ENCODE results near the gene CACNA2D3. TPM values are rescaled to one million over a fixed set of nuclear protein-coding genes. Genes with fewer than 3 reads are reported as not detected.

The CACNA2D3 gene
- total RNA-seq, 1 donor from 2014 or later = not detected

DNA sequence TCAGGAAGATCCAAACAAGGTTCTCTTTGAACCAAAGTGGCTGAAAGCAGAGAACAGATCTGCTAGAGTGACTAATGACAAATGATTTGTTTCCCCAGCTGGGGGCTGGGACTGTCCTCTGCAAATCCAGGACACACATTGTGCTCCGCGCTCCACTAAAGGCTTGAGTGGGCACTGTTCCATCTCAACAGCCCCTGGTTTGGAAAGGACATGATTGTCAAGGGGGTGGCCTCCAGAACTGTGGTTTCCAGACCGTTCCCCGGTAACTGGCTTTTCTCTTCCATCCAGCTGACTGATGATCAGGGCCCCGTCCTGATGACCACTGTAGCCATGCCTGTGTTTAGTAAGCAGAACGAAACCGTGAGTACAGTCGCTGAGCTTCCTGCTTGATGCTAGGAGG is 714.5 kb downstream of the CACNA2D3 start:
- Histone ChIP-seq H3K36me3 (no peaks in the 10 kb centered on the region), H3K4me3 (no peak overlapping the region), H4K20me1 (ENCODE audit: low read depth) (no peaks in the 10 kb centered on the region), H3F3A (ENCODE audit: low read depth) (no peaks in the 10 kb centered on the region), H3K27ac (no peak overlapping the region), H3K27me3 (no peaks in the 10 kb centered on the region), H2AFZ (replicated peaks) (no peak overlapping the region), H3K79me2 (ENCODE audit: low read depth) (no peaks in the 10 kb centered on the region), H3K4me2 (no peak overlapping the region), H3K9me3 (ENCODE audit: low read depth) (no peaks in the 10 kb centered on the region), H3K9ac (no peak overlapping the region), H3K4me1 (no peaks in the 10 kb centered on the region)
- no peak overlapping the region for H3K4me3 Mint-ChIP-seq
- peaks cover 3% of the 10 kb centered on the region for H3K27me3 Mint-ChIP-seq (ENCODE audit: insufficient read depth, low read depth)
- DNase-seq (ENCODE audit: low spot score) = no peak
- H3K27ac Mint-ChIP-seq = peak overlapping the region; percentile 33
- TF ChIP-seq EZH2phosphoT487 (IDR thresholded peaks at IDR 0.05) = no peak
- TF ChIP-seq EZH2 (IDR thresholded peaks at IDR 0.05) = no peak
- TF ChIP-seq, protein P1, sequence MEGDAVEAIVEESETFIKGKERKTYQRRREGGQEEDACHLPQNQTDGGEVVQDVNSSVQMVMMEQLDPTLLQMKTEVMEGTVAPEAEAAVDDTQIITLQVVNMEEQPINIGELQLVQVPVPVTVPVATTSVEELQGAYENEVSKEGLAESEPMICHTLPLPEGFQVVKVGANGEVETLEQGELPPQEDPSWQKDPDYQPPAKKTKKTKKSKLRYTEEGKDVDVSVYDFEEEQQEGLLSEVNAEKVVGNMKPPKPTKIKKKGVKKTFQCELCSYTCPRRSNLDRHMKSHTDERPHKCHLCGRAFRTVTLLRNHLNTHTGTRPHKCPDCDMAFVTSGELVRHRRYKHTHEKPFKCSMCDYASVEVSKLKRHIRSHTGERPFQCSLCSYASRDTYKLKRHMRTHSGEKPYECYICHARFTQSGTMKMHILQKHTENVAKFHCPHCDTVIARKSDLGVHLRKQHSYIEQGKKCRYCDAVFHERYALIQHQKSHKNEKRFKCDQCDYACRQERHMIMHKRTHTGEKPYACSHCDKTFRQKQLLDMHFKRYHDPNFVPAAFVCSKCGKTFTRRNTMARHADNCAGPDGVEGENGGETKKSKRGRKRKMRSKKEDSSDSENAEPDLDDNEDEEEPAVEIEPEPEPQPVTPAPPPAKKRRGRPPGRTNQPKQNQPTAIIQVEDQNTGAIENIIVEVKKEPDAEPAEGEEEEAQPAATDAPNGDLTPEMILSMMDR (IDR thresholded peaks at IDR 0.05) = no peak
- no peaks in the 10 kb centered on the region for H3K36me3 Mint-ChIP-seq
- H3K9me3 Mint-ChIP-seq = peaks cover 12% of the 10 kb centered on the region
- peaks cover 13% of the 10 kb centered on the region for H3K4me1 Mint-ChIP-seq

DNA sequence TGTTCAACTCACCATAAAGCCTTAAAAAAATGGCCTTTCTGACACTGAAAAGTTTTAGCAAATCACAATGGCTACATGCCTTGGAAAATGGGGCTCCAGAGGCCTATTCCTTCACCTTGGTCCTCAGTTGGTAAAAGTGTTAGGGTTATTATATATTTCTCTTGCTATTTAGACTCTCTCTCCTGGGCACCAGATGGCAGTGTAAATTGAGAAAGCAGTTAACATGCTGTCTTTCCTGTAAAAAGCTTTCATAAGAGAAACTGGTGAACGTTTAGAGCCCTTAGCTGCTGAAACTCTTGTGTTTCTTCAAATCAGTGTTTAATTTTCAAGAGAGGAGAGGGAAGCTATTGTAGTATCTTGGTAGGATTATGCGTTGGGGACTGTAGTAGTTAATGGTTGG is 715.6 kb downstream of the CACNA2D3 start:
- no peak overlapping the region for H3K27ac Mint-ChIP-seq
- peaks cover 3% of the 10 kb centered on the region for H3K27me3 Mint-ChIP-seq (ENCODE audit: insufficient read depth, low read depth)
- H4K20me1 ChIP-seq (ENCODE audit: low read depth) = no peaks in the 10 kb centered on the region
- peaks cover 13% of the 10 kb centered on the region for H3K4me1 Mint-ChIP-seq
- H3F3A ChIP-seq (ENCODE audit: low read depth) = no peaks in the 10 kb centered on the region
- no peak overlapping the region for H3K27ac ChIP-seq
- no peaks in the 10 kb centered on the region for H3K36me3 Mint-ChIP-seq
- no peaks in the 10 kb centered on the region for H3K79me2 ChIP-seq (ENCODE audit: low read depth)
- H2AFZ ChIP-seq (replicated peaks) = no peak overlapping the region
- H3K9ac ChIP-seq = no peak overlapping the region
- DNase-seq (ENCODE audit: low spot score) = no peak
- H3K4me1 ChIP-seq = no peaks in the 10 kb centered on the region
- H3K4me3 Mint-ChIP-seq = no peak overlapping the region
- H3K36me3 ChIP-seq = no peaks in the 10 kb centered on the region
- no peak for TF ChIP-seq EZH2phosphoT487 (IDR thresholded peaks at IDR 0.05)
- peaks cover 7% of the 10 kb centered on the region for H3K9me3 Mint-ChIP-seq
- no peak overlapping the region for H3K4me2 ChIP-seq
- no peak overlapping the region for H3K4me3 ChIP-seq
- no peaks in the 10 kb centered on the region for H3K9me3 ChIP-seq (ENCODE audit: low read depth)
- no peaks in the 10 kb centered on the region for H3K27me3 ChIP-seq

DNA sequence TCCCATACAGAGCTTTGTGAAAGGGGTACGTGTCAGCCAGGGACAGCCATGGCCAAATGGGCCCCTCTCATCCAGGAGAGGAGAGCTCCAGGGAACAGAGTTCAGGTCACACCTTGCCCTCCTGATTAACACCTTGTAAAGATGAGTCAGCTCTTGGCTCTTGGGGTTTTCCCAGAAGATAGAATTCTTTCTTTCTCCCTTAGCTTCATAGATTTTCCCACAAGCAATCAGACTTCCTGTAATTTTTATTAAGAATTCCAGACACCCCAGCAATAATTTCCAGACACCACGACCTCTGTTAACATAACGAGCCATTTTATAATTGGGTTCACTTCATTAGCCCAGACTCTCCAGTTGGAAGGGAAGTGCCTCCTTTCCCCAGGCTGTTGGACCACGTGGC is 719.1 kb downstream of the CACNA2D3 start:
- peaks cover 45% of the 10 kb centered on the region for H3K4me1 Mint-ChIP-seq
- no peak for DNase-seq (ENCODE audit: low spot score)

DNA sequence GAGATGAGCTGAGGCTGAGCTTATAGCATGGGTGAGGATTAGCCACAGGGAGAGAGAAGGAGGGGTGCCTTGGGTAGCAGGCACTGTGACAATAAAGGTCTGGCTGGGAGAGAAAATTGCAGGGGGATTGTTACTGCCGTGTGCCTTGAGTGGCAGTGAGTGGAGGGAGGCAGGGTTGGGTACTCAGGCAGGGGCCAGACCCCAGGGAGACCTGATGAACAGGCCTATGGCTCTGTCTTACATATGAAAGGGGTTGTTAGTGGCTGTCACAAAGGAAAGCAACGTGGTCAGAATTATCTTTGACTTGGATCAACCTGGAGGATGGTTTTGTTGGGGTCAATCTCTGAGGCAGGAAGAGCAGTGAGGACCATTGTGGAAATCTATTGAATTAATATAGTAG is 721.0 kb downstream of the CACNA2D3 start:
- H3K9me3 Mint-ChIP-seq = peaks cover 3% of the 10 kb centered on the region
- peaks cover 38% of the 10 kb centered on the region for H3K4me1 Mint-ChIP-seq
- Histone ChIP-seq H3K36me3 (no peaks in the 10 kb centered on the region), H4K20me1 (ENCODE audit: low read depth) (no peaks in the 10 kb centered on the region), H3K9ac (no peak overlapping the region), H3K9me3 (ENCODE audit: low read depth) (no peaks in the 10 kb centered on the region), H2AFZ (replicated peaks) (no peak overlapping the region), H3K4me2 (no peak overlapping the region), H3K4me1 (no peaks in the 10 kb centered on the region), H3K4me3 (no peak overlapping the region), H3K27ac (no peak overlapping the region), H3F3A (ENCODE audit: low read depth) (no peaks in the 10 kb centered on the region), H3K79me2 (ENCODE audit: low read depth) (no peaks in the 10 kb centered on the region), H3K27me3 (no peaks in the 10 kb centered on the region)
- TF ChIP-seq EZH2 (IDR thresholded peaks at IDR 0.05) (no peak), EZH2phosphoT487 (IDR thresholded peaks at IDR 0.05) (no peak)
- TF ChIP-seq, protein P1 (IDR thresholded peaks at IDR 0.05) = no peak
- DNase-seq (ENCODE audit: low spot score) = no peak
- H3K27ac Mint-ChIP-seq = peak overlapping the region; percentile 24
- no peak overlapping the region for H3K4me3 Mint-ChIP-seq
- peaks cover 3% of the 10 kb centered on the region for H3K27me3 Mint-ChIP-seq (ENCODE audit: insufficient read depth, low read depth)
- no peaks in the 10 kb centered on the region for H3K36me3 Mint-ChIP-seq

More for the DNA sequence above, 719.1 kb downstream of the CACNA2D3 start:
- TF ChIP-seq EZH2phosphoT487 (IDR thresholded peaks at IDR 0.05) (no peak), EZH2 (IDR thresholded peaks at IDR 0.05) (no peak)
- TF ChIP-seq, protein P1 (IDR thresholded peaks at IDR 0.05) = no peak
- no peak overlapping the region for H3K27ac Mint-ChIP-seq
- Histone ChIP-seq H3K9me3 (ENCODE audit: low read depth) (no peaks in the 10 kb centered on the region), H3K27ac (no peak overlapping the region), H3K4me1 (no peaks in the 10 kb centered on the region), H3K4me3 (no peak overlapping the region), H3K36me3 (no peaks in the 10 kb centered on the region), H3K27me3 (no peaks in the 10 kb centered on the region), H2AFZ (replicated peaks) (no peak overlapping the region), H3K9ac (no peak overlapping the region), H3F3A (ENCODE audit: low read depth) (no peaks in the 10 kb centered on the region), H3K79me2 (ENCODE audit: low read depth) (no peaks in the 10 kb centered on the region), H3K4me2 (no peak overlapping the region), H4K20me1 (ENCODE audit: low read depth) (no peaks in the 10 kb centered on the region)
- peaks cover 3% of the 10 kb centered on the region for H3K27me3 Mint-ChIP-seq (ENCODE audit: insufficient read depth, low read depth)
- no peak overlapping the region for H3K4me3 Mint-ChIP-seq
- no peaks in the 10 kb centered on the region for H3K36me3 Mint-ChIP-seq
- peaks cover 7% of the 10 kb centered on the region for H3K9me3 Mint-ChIP-seq
